NB4 (cell line): ENCODE measurements around the gene RBFOX1.

ENCODE experiments used
- CTCF ChIP-seq: IDR thresholded peaks from one replicate; pipeline ENCODE4 v1.5.1; 2012; ENCODE audit warnings: low read depth, low read length
- MAX ChIP-seq: IDR thresholded peaks from 2 replicates; pipeline ENCODE4 v1.6.1; 2011; ENCODE audit warnings: low read depth, low read length
- POLR2A ChIP-seq: IDR thresholded peaks from 2 replicates; pipeline ENCODE4 v1.6.1; 2011; ENCODE audit warnings: mild to moderate bottlenecking; ENCODE audit not compliant: insufficient read length; ENCODE audit errors: extremely low read depth

GRCh38 chr16:7333180-7333725, 608 bp downstream of the RBFOX1 start:
- TF ChIP-seq CTCF = no peak
- no peak for TF ChIP-seq POLR2A
- TF ChIP-seq MAX = no peak
